ENCODE data around the gene TBC1D4. TPM values are rescaled to one million over a fixed set of nuclear protein-coding genes. Genes with fewer than 3 reads are reported as not detected.

The TBC1D4 gene, protein sequence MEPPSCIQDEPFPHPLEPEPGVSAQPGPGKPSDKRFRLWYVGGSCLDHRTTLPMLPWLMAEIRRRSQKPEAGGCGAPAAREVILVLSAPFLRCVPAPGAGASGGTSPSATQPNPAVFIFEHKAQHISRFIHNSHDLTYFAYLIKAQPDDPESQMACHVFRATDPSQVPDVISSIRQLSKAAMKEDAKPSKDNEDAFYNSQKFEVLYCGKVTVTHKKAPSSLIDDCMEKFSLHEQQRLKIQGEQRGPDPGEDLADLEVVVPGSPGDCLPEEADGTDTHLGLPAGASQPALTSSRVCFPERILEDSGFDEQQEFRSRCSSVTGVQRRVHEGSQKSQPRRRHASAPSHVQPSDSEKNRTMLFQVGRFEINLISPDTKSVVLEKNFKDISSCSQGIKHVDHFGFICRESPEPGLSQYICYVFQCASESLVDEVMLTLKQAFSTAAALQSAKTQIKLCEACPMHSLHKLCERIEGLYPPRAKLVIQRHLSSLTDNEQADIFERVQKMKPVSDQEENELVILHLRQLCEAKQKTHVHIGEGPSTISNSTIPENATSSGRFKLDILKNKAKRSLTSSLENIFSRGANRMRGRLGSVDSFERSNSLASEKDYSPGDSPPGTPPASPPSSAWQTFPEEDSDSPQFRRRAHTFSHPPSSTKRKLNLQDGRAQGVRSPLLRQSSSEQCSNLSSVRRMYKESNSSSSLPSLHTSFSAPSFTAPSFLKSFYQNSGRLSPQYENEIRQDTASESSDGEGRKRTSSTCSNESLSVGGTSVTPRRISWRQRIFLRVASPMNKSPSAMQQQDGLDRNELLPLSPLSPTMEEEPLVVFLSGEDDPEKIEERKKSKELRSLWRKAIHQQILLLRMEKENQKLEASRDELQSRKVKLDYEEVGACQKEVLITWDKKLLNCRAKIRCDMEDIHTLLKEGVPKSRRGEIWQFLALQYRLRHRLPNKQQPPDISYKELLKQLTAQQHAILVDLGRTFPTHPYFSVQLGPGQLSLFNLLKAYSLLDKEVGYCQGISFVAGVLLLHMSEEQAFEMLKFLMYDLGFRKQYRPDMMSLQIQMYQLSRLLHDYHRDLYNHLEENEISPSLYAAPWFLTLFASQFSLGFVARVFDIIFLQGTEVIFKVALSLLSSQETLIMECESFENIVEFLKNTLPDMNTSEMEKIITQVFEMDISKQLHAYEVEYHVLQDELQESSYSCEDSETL (N-terminal part only)
- polyA plus RNA-seq (ENCODE audit: insufficient read length in 10 of 10), result 10 to 100 TPM; 11.9 to 28.6 (median 20.1) TPM
- long read RNA-seq, donor 1, result 0 reads
- long read RNA-seq, donor 2, full-length matches to known transcripts, result 2 of 2 reads
- long read RNA-seq, donor 2, partial matches to known transcripts, result 0 of 2 reads
- long read RNA-seq, donor 2, other reads (novel, unspliced or antisense), result 0 of 2 reads
- long read RNA-seq, donor 3, result 0 reads
- long read RNA-seq, donor 4, result 0 reads
- long read RNA-seq, donor 5, partial matches to known transcripts, result 6 of 6 reads
- long read RNA-seq, donor 5, other reads (novel, unspliced or antisense), result 0 of 6 reads
- long read RNA-seq, donor 6, full-length matches to known transcripts, result 1 of 1 reads
- long read RNA-seq, donor 6, partial matches to known transcripts, result 0 of 1 reads
- long read RNA-seq, donor 6, other reads (novel, unspliced or antisense), result 0 of 1 reads
- long read RNA-seq, donor 7, result 0 reads
- long read RNA-seq, donor 8, result 0 reads
- long read RNA-seq, donor 9, result 0 reads

DNA sequence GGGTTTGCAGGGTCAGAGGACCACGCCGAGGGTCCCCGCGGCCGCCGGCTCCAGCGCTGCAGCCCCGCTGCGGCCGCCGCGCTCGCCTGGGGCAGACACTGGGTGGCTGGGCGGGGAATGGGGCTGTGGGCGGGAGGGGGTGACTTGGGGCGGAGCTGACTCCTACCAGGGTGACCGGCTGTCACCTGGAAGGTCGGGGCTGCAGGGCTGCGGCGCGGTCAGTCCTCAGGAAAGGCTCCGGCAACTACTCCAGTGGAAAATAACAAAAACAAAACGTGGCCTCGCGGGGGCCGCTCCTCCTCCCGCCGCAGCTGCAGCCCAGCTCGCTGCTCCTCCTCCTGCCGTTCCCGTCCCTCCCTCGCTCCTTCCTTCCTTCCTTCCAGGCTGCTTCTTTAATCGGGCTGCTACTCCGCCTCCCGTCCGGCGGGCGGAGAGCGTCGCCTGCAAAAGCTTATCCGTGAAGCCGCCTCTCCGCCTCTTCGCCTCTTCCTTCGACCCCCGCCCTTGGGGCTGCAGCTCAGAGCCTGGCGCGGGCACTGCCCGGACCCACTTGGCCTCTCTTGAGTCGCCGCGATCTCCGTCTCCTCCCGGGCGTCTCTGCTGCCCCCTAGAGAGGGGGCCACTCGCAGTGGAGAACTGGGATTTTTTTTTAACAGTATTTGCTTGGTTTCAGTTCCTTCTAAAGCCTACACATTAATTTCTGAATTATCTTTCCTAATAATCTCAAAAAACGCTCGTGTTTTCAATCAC, at the start of gene TBC1D4:
Gene TBC1D4 (minus strand): TSS at position 100 of the 750 bp plus-strand sequence. CDS start 402 bp downstream, outside the sequence.
- DNase-seq, result peak; percentile 89 to 97 (median 90)

DNA sequence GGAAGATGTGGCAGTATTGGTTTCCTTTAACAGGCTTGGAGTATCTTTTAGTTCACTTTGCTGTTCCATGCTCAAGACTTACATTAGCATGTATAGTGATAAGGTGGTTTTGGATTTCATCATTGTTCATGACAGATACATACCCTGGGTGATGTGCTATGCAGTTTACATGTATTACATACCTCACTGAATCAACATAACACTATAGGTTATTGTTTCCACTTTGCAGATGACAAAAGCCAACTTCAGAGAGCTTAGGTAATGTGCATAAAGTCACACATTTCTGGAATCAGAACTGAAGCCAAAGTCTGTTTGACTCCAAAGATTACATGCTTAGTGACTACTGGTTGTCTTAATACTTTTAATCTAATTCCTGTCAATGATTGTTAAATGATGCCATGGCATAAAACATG, 48.6 kb upstream of the TBC1D4 start:
- DNase-seq, result no peak

DNA sequence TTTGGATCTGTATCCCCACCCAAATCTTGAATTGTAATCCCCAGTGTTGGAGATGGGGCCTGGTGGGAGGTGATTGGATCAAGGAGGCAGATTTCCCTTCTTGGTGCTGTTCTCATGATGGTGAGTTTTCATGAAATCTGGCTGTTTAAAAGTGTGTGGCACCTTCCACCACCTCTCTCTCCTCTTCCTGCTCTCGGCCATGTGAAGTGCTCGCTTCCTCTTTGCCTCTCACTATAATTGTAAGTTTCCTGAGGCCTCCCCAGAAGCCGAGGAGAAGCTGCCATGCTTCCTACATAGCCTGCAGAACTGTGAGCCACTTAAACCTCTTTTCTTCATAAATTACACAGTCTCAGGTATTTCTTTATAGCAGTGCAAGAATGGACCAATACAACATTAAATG, 40.0 kb upstream of the TBC1D4 start:
- no peak for DNase-seq

DNA sequence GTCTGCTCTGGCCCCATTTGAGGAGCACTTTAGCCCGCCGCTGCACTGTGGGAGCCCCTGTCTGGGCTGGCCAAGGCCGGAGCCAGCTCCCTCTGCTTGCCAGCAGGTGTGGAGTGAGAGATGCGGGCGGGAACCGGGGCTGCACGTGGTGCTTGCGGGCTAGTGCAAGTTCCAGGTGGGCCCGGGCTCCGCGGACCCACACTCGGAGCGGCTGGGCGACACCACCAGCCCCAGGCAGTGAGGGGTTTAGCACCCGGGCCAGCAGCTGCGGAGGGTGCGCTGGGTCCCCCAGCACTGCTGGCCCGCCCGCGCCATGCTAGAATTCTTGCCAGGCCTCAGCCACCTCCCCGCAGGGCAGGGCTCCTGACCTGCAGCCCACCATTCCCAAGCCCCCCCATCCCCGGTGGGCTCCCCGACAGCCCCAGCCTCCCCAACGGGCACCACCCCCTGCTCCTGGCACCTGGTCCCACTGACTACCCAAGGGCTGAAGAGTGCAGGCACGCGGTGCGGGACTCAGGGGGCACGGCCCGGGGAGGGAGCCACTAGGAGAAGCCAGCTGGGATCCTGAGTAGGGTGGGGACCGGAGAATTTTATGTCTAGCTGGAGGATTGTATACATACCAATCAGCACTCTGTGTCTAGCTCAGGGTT, 36.6 kb upstream of the TBC1D4 start:
- DNase-seq, result no peak

DNA sequence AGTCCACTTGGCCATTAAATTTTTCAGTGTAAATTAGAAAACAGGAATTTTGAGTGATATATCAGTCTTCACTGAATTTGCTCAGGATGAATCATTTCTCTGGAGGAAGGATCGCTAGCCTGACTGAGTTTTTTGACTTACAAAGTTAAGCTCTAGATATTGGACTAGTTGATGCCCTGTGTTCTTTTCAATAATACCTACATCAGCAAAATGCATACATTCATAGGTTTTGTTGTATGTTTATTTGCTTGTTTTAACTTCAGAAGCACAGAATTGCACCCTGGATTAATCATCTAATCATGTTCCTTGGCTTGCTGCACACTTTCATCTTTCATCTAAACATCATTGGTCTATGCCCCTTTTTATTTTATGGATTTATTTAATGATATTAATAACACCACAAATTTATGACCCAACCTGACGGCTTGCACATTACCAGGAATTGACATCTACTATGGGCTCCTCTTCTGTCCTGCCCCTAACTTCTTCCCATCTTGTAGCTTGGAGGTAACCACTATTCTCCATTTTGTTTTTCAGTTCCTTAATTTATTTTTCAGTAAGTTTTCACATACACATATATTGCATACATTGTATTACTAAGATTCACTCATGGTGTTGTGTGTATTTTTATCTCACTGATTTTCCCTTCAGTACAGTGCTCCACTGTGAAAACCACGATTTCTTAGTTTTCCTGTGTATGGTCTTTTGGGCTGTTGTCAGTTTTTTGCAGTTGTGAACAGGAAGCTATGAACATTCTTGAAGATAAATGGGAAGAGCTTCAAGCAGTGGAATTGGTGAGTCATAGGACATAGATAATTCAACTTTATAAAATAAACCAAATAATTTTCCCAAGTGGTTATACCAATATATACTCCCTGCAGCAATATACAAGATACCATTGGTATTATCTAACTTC, 32.4 kb upstream of the TBC1D4 start:
- DNase-seq, result no peak

DNA sequence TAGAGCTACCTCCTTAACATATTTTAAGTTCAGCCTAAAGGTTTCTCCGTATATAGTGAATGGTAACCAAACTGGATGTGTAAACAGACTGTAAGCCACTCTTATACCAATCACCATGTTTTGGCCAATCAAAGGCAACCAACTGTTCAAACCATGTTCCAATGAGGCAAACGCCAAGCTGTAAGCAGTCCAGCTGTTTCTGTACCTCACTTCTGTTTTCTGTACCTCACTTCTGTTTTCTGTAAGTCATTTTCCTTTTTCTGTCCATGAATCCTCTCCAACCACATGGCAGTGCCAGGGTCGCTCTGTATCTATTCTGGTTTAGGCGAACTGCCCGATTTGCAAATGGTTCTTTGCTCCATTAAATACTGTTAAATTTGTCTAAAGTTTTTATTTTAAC, 31.3 kb upstream of the TBC1D4 start:
- no peak for DNase-seq

DNA sequence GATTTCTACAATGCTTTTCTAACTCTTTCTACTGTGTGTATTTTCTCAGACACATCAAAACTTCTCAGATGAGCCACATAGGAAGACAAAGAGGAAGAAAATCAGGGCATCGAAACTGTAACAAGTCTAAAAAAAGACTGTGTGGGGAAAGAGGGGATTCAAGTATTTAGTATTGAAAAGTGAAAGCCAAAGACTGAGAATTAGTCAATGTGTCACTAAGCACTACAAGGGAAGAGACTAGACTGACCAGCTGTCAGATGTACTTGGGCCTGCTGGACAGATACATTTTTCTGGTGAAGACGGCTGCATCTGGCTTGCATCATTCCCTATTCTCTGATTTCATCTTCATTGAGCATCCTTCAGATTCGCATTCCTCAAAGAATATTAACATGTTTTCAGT, 30.3 kb upstream of the TBC1D4 start:
- DNase-seq, result peak in 2 of 3 donors; percentile 33 to 40

DNA sequence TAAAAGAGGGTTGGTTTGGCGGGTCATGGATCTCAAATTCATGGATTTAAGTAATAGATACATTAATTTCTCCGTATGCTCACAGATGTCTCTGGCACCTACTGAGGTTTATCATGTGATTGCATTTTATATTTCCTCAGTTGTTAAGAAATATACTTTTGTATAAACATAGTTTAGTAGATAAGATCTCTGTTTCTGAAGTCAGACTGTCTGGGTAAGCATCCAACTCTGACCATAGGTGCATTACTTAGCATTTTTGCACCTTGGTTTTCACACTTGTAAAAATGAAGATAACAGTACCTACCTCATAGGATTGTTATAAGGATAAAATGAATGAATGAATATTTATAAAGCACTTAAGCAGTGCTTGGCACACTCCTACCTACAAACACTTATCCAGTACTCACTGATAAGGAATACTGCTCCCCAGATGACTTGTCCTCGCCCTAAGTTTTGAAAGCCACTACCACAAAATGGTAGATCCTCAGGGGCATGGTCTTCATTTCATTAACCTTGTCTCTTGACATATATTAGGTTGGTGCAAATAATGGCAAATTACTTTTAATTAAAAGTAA, 29.2 kb upstream of the TBC1D4 start:
- DNase-seq, result no peak

DNA sequence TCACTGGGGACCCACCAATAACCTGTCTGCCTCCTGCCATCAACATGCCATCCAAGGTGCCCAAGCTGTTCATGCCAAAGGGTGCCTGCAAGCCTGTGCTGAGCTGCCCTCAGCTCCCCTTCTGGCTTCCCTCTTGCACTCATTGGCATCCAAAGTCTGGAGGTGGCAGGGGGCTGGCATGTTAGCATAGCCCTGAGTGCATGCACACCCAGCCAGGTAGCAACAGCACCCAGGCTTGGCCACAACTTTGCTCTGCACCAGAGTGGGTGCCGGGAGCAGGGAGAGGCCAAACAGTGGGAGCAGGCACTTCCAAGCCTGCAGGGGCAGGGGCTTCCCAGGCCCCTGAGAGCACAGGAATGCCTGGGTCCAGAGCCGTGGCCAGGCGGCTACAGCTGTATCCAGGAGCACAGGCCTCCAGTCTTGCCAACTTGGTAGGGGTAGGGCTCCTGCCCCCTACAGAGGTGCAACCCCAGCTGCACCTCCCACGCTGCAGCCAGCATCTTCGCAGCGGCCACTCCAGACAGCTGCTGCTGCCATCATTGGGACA, 26.1 kb upstream of the TBC1D4 start:
- DNase-seq, result no peak

DNA sequence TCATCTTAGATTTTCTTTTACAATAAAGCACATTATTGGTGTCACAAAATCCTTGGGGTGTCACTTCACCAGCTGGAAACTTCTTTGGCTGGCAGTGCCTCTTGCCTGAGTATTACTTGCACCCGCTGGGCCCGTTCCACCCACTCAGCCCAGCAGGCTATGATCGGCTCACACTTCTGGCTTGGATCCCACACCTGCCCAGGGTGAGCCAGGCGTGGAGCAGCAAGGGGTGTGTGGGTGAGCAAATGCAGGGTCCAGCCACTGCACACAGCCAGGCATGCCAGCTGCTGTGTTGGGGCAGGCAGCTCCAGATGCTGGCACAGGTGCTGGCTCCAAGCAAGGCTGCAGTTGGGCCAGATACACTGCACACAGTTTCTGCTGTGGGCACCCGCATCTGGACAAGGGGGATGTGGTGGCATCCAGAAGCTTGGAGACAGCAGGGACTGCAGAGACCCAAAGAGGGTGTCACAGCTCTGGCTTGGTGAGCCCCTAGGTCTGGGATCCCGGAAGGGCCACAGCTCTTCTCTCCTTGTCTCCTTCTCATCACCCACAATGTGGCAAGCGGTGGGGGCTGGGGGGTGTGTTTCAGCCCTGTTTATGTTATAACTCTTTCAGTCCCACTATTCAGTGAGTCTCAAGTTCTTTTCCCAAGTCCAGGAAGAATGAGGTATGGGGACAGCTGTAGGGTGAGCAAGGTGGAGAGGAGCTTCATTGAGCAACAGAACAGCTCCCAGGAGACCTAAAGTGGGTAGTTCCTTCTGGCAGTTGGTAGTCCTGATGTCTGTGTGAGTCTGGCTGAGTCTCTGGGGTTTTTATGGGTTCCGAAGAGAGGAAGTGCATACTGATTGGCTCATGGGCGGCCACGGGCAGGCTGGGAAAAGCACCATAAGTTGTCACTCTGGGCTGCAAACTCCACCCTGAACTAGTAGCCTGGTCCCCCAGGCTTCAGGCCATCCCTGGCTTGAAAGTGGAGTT, 25.3 kb upstream of the TBC1D4 start:
- no peak for DNase-seq

DNA sequence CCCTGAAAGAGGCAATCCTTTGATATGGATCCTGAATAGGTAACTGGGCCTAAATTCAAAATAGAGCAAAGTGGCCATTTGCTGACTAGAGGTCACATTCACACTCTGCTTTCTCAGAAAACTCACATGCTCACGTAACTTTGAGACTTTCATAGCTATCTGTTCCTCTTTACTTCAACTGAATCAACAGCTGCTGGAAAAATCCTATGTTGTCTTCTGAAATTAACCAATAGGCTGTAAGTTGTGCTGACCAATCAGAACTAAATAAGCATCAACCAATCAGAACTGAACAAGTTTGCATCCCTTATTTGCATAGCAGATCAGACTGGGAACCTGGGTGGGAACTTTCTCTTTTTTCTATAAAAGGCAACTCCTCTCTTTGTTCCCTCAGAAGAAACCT, 24.0 kb upstream of the TBC1D4 start:
- no peak for DNase-seq

DNA sequence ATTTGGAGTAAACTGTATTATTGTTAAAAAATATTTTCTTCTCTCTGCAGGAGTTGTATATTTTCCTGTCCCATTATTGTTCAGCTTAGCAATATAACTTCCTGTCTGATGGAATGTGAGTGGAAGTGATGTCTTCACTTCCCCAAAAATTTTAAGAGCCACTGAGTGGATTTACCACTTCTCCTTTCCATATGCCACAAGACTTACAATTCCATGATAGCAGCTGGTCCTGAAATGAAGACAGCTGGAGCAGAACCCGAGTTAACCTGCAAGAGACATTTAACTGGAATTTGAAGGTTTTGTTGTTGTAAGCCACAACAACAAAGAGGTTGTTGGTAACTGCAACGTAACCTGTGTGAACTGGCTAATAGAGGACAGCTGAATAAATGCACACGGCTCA, 23.4 kb upstream of the TBC1D4 start:
- peak in 2 of 3 donors; percentile 17 to 27 for DNase-seq

DNA sequence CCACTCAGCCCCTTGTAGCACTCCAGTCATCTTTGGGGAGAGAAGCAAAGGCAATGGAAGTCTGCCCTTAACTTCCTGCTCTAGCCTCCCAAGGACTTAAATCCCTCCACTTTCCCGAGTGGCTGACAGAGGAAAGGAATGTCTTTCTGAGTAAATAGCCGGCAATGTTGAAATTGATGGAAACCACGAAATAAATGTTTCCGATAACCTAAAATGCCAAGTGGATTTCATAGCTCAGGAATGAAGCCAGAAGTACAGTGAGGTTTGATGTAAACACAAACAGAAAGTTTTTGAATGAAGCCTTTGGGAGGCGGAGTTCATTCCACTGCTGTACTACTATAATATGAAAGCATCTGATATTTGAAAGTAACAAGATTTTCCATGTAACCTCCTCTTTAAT, 14.0 kb upstream of the TBC1D4 start:
- DNase-seq, result no peak

DNA sequence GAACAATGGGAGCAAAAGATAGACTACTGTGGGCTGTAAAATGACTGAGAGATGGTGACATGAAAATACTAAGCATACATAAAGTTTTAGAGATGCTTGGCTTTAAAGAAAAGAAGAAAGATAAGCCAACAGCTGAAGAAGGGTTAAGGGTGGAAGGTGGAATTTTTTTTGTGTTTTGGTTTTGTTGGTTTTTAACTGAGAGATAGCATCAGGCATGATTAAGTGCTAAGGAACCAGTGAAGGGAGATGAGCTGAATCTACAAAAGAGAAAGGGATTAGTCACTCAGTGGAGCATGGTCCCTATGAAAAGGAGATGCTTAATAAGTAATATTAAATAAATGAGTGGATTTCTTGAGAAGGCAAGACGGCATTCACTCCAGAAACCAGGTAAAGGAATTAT, 12.5 kb upstream of the TBC1D4 start:
- no peak for DNase-seq

DNA sequence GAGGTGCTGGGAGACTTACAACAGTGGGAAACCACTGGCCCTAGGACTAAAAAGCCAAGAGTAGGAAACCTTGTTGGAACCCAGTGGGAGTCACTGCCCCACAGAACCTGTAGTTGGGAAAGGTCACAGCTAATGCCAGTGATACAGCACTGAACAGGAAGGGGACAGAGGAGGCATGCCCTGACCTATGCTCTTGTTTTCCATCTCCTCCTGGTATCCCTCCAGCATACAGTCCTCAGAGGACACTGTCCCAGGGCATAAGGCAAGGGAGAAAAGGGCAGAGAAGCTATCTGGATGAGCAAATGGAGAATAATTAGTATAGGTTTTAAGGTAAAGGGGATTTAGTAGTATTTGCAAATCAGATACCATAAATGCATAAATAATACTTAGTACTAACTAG, 11.2 kb upstream of the TBC1D4 start:
- DNase-seq, result no peak

DNA sequence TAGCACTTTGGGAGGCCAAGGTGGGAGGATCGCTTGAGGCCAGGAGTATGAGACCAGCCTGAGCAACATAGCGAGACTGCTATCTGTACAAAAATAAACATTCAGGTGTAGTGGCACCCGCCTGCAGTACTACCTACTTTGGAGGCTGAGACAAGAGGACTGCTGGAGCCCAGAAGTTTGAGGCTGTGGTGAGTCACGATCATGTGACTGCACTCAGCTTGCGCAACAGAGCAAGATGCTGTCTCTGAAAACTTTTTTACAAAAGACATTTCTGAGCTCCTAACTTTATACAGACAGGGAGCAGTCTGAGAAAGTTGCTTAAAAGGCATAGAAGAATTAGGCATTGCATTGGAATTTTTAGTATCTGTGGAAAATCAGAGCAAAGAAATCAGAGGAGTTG, 10.4 kb upstream of the TBC1D4 start:
- no peak for DNase-seq

DNA sequence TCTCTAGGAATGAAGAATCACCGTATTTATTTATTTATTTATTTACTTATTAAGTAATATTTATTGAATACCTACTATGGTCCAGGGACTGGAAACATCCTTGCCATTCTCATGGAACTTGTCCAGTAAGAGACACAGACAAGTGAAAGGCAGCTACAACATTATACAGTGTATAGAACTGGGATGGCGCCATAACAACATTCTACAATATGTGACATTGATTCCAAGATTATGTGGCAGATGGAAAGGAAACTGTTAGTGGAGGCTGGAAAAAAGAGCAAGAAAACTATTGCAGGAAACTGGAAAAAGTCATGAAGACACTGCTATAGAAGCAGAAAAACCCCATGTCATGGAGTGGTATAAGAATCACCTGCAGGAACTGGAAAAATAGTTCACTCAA, 9.4 kb upstream of the TBC1D4 start:
- no peak for DNase-seq

Measured in muscle of back (tissue), 13 donors.